HT-29 (cell line): ENCODE results near the gene NOTUM. TPM values are rescaled to one million over a fixed set of nuclear protein-coding genes. Genes with fewer than 3 reads are reported as not detected.
"Not testable (repeated sequence)": the region's sequence is repeated elsewhere in the genome, so short reads cannot be mapped to it uniquely, and the experiment has no call there.

ENCODE experiments used
- DNase-seq: peaks from one replicate; pipeline ENCODE4 v3.0.0-alpha.2; 2015; ENCODE audit warnings: low spot score
- total RNA-seq: library from RNA; depleted of rRNA; stranded (reverse); fragments of >200 nt; shearing (Covaris generic); gene quantifications from 2 replicates; pipeline ENCODE4 v1.2.3, GENCODE V29; 2014

NOTUM gene
- total RNA-seq, 1 experiment from 2014 or later: 2.0 TPM

GRCh38 chr17:81996757-81997441 lies 35.9 kb upstream of the NOTUM start:
- no peak for DNase-seq

GRCh38 chr17:81996232-81996756 lies 35.3 kb upstream of the NOTUM start:
- no peak for DNase-seq

- DNase-seq: no peak
These were observed 34.7 kb upstream of the NOTUM start for GRCh38 chr17:81995463-81996231.

GRCh38 chr17:81994593-81995462 lies 33.8 kb upstream of the NOTUM start:
- no peak for DNase-seq

- DNase-seq: no peak
These were observed 33.0 kb upstream of the NOTUM start for GRCh38 chr17:81993729-81994592.

GRCh38 chr17:81992306-81993102 lies 31.5 kb upstream of the NOTUM start:
- no peak for DNase-seq

- DNase-seq: peak; percentile 91
These were observed 30.8 kb upstream of the NOTUM start for GRCh38 chr17:81991684-81992305.

GRCh38 chr17:81990836-81991683 lies 30.1 kb upstream of the NOTUM start:
- DNase-seq: no peak

GRCh38 chr17:81987161-81987770 lies 26.3 kb upstream of the NOTUM start:
- DNase-seq: no peak

- DNase-seq: no peak
These were observed 25.6 kb upstream of the NOTUM start for GRCh38 chr17:81986606-81987005.

- no peak for DNase-seq
These were observed 23.9 kb upstream of the NOTUM start for GRCh38 chr17:81984773-81985410.

GRCh38 chr17:81983639-81984373 lies 22.8 kb upstream of the NOTUM start:
- DNase-seq: no peak

- DNase-seq: no peak
These were observed 22.1 kb upstream of the NOTUM start for GRCh38 chr17:81983011-81983638.

GRCh38 chr17:81981511-81981910 lies 20.5 kb upstream of the NOTUM start:
- DNase-seq: not testable (repeated sequence)

- no peak for DNase-seq
These were observed 19.8 kb upstream of the NOTUM start for GRCh38 chr17:81980707-81981343.

GRCh38 chr17:81980122-81980521 lies 19.1 kb upstream of the NOTUM start:
- no peak for DNase-seq
